IPS DF 4.7 (cell line): ENCODE results near the gene C9orf72.
A peak's percentile ranks its signal among the peaks of the same experiment; 100 is the strongest.

Experiments
- DNase-seq: peaks from one replicate; pipeline ENCODE4 v3.0.0-alpha.2; 2013; ENCODE audit warnings: low spot score; ENCODE audit errors: extremely low read depth

C9orf72 gene

DNA sequence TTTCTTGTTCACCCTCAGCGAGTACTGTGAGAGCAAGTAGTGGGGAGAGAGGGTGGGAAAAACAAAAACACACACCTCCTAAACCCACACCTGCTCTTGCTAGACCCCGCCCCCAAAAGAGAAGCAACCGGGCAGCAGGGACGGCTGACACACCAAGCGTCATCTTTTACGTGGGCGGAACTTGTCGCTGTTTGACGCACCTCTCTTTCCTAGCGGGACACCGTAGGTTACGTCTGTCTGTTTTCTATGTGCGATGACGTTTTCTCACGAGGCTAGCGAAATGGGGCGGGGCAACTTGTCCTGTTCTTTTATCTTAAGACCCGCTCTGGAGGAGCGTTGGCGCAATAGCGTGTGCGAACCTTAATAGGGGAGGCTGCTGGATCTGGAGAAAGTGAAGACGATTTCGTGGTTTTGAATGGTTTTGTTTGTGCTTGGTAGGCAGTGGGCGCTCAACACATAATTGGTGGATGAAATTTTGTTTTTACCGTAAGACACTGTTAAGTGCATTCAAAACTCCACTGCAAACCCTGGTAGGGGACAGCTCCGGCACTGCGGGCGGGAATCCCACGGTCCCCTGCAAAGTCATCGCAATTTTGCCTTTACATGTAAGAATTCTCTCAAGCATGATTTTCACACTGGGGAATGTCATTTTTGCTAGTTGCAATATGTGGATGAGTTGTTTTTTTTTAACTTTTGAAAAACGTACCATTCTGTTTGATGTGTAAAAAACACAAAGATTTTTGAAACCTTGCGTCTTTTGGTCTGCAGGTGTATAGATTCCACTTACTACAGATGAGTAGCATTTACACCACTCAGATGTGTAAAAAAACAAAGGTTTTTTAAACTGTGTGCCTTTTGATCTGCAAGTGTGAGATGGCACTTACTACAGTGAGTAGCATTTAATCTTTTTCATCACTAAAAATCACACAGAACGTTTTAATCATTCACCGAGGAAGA is 631 bp upstream of the C9orf72 start:
- DNase-seq: peak; percentile 96

DNA sequence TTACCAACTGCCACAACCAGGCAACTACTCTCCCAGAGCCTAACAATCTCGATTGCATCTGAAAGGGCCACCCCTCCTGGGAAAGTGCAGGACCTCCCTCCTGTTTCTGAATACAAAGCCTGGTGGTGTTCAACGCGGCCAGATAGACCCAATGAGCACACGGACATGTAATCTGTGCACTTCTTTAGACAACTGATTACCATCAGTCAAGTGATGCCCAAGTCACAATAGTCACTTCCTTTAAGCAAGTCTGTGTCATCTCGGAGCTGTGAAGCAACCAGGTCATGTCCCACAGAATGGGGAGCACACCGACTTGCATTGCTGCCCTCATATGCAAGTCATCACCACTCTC is 739 bp downstream of the C9orf72 start:
- DNase-seq: no peak

DNA sequence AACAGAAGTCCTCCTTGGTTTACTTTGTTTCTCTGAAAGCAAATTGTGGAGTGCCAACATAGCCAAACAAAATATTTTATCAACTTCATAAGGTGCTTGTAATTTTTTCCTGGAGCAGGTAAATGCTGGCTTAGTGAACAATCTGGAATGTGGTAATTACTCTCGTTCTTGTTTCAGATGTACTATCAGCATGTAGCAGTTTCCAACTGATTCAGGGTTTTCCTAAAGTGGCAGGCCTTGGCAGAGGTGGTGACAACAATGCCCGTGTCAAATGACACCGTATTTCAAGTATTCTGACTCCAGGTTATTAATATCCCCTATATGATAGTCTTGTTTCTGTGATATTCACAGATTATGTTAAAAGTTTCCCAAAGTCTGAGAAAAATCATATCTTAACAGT is 1.2 kb downstream of the C9orf72 start:
- no peak for DNase-seq

DNA sequence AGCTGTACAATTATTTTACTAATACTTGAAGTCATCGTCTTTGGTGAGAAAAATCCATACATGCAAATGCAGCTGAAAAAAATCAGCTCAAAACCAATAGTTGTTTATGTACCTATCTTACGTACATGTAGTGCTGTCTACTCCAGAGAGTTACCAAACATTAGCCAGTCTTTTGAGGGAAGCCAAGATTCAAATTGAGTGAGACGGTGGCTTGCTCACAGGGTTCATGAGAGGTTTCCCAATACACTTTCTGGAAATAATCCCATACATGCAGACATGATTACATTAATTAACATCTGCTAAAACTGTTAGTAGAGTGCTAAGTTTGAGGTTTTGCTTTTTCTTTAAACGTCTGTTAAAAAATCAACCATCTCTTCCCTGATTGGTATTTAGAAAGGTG is 2.3 kb downstream of the C9orf72 start:
- no peak for DNase-seq

DNA sequence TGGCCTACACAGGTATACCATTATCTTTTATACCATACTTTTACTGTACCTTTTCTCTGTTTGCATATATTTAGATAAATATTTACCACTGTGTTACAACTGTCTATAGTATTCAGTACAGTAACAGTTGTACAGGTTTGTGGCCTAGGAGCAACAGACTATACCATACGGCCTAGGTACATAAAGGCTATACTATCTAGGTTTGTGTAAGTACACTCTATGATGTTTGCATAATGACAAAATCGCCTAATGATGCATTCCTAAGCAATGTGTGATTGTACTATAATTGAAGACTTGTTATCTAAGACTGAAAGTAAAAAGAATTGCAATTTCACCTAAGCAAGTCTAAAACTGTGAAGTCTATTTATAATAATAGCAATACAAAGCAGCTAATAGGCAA is 3.9 kb downstream of the C9orf72 start:
- DNase-seq: no peak

DNA sequence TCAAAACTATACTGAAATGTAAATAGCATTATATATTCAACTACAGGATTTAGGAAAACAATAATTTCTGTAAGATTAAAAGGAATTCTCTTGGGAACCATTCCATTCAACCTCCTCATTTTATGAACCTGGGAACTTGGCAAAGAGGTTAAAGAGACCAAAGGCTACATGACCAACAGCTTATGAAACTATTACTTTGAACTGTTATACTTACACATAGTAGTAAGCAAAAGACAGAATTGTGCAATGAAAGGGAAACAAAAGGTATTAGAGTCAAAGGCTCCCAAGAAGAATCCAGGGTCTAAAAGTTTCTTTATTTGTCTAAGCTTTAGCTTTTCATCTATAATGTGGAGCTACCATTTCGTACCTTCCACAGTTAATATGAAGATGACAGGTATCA is 7.2 kb downstream of the C9orf72 start:
- no peak for DNase-seq

DNA sequence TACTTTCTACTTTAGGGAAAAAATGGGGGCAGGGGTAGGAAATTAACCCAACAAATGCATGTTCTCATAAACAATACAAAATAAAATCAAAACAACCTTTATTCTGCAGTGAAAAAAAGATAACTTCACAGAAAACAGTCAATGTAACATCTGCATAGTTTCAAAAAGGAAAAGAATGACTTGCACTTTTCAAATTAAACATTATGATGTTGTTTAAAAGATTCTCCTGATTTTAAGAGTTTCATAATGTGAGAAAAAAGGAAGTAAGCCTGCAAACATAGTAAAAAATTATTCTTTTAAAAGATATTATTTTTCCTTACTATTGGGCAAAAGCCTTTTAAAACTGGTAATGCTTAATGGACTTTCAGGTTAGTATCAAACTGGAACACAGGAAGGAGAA is 7.6 kb downstream of the C9orf72 start:
- DNase-seq: no peak

DNA sequence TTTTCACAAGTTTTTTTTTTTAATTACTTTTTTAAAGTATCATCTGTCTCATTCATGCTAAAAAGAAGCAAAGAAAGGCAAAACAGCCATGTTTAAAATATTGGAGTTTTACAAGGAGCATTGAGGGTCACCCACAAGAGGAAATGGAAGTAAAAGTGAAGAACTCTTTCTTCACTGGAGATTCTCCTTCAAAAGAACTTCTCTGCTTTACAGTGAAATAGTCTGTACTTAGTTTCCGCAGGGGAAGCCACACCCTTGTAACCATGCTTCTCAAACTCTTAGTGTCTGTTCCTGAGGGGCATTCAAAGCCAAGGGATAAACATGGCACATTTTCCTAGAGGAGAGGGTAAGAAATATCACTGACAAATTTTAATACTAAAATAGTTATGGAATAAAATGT is 8.6 kb downstream of the C9orf72 start:
- no peak for DNase-seq

DNA sequence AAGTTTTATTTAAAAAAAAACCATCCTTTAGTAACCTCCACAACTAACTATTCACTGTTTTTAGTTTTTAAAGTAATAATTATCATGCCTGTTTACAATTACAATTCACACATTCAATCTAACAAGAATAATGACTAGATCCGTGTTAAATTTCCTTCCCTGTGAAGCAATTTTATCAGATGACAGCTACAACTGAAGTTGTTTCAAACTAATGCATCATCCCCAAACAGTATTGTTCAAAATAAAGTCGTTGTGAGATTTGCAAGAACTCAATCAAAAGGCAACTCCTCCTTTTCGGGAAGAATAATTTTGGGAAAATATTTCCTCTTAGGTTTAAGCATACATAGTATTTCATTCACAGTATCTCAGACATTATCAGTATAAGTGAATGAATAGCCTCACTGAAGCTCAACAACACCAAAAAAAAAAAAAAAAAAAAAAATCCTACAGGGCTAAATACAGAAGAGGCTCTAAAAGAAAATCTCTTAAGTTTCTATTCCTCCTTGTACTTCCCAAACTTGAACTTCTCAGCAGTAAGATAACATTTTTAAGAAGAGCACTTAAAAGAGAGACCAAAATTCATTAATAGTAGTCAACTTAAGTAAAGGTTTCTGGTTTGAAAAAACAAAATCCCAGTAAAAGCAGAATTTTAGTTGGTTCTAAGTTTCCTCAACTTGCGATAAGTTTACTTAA is 9.4 kb downstream of the C9orf72 start:
- no peak for DNase-seq

DNA sequence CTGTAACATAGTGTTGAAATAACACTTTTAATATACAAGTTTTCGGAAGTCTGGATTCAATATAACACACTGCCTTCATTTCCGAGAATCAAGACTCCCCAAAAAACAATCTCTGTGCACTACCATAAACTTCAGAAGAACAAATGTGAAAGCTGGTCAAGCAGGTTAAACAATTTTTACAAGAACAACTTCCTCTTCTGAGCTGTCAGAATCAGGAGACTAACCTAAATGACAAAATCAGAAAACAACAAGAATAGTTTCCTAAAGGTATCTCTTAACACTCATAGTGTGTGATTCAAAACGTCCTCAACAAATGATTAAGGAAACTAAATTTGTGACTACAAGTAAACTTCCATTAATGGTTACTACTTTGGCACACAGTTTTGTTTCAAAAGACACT is 11.6 kb downstream of the C9orf72 start:
- DNase-seq: no peak

DNA sequence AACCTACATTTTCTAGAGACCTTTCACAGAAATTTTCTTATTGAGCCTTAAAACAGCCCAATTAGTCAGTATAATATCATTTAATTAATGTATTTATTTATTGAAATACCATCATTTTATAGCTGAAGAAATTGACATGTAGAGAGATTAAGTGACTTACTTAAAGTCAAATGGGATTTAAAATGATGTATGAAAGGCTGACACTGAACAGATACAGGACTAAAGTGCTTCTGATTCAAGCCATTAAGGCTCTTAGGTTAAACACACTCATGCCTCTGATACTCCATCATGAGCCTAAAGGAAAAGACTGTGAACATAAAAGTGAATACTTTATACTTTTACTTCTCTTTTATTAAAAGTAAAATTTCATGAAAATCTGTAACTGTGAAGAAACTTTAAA is 12.8 kb downstream of the C9orf72 start:
- no peak for DNase-seq

DNA sequence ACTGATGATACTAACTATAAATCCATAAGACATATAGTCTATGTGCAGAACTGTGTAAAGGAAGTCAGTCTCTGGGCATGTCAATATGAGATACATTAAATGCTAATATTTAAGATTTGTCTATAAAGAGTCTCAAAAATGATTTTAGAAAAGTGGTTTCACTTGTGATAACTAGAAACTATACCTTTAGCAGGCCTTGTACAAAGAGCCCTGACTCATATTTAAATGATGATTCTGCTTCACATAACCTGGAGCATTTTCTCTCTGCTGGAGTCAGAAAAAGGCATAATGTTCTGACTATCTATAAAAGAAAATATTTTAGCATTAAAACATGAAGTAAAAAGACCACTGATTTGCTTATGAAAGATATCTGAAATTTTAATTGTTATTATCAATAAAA is 15.0 kb downstream of the C9orf72 start:
- DNase-seq: no peak

DNA sequence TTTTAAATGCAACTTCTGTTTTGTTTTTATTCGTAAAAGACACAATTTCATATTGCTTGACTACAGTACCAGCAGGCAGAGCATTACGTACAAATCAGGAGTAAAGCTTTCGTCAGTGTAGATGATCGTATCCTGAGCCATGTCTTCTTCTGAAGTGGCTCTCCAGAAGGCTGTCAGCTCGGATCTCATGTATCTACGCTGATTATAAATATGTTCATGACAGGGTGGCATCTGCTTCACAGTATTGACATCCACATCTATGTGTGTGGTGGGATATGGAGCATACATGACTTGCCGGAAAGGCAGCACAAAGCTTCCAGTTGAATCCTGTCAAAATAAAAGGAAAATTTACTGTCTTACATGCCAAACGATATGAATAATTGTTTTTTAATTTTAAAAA is 16.8 kb downstream of the C9orf72 start:
- no peak for DNase-seq

DNA sequence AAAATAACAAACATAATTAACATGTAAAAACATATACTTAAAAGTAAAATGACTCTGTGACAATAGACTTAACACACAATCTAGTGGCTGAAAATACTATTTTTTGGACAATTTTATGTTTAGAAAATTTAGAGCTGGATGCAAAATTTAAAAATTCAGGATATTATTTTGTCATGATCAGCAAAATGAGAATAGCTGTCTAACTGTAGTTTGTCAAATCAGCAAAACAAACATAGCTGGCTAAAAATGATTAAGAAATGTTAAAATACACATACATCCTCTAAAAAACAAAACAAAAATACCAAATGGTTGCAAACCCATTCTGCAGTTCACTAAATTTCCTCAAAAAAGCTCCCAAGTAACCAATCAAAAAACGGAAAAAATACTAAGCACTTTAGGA is 18.6 kb downstream of the C9orf72 start:
- DNase-seq: no peak

DNA sequence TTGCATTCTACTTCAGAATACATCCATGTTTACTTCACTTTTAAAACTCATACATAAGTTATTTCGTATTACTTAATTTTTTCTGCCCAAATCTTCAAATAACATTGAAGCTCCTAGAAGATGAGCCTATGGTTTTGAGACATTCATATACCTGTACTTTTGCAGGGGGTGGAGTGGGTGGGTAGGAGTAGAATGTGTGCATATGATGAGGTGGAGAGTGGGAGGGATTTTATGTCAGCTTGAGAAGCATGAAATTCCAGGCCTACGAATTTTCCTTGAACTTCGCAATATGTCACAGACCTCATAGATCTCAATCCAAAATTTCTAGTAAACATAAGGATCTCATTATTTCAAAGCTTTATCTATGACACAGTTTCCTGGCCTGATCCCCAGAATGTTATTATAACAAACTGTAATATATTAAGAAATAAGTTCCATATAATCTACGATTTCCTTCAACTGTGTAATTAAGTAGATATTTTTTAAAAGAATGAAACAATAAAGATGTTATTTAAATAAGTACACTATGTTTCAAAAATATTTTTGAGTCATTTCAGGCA is 24.0 kb downstream of the C9orf72 start:
- no peak for DNase-seq

DNA sequence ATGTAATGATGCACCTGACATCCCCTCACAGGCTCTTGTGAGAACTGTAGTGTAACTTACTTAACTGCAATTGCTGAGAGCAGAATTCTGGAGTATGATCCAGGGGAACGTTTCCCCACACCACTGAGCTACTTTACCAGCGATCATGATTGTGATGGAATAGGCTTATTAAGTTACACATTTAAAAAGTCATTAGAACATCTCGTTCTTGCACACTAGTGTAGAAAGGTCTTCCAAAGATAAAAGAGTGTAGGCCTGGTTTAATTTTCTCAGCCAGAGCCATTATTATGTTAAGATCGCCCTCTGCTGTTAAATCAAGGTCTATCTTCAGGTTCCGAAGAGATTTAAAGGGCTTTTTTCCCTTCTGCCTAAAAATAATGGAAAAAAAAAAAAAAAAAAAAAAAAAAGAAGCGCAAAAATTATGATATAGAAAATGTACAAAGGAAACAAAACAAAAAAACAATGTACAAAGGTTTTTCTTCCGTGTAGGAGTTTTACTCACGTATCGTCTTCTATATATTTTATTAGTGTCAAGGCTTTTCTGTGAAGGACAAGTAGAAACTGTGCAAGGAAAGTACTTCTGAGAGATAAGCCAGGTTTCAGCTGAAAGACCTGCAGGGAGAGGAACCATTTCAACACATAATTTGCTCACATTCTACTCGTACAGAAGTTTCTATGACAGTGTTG is 25.1 kb downstream of the C9orf72 start:
- DNase-seq: no peak

DNA sequence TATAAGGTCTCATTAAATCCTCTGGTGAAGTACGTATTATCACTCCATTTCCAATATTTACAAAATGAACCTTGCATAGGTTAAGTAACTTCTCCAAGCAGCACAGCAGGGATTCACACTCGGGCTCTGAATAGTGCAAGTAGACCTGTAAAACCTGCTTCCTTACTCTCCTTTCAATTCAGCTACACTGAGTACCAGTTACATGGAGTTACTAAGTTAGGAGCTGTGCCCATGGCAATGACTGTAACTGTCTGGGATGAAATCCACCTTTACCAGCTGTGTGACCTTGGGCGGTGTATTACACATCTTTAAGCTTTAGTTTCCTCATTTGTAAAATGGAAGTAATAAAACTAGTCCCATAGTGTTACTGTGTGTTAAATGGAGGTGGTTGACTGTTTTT is 27.8 kb downstream of the C9orf72 start:
- DNase-seq: no peak

DNA sequence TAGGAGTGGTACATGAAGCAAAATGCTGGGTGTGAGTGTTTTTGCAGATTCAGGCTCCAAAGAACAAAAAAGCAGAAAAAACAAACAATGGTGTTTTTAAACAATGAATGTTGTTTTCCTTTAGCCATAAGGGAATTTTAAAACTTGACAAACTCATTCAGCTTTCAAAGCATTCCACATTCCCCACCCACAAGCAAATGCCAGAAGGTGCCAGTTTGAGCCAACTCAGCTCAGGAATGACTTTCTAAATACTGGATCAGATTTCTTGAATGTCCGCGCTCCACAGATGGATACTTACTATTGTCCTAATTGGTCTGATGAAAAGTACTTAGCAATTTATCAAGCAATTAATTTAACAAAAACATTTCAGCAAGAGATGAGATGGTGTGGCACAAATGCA is 30.8 kb downstream of the C9orf72 start:
- DNase-seq: no peak

DNA sequence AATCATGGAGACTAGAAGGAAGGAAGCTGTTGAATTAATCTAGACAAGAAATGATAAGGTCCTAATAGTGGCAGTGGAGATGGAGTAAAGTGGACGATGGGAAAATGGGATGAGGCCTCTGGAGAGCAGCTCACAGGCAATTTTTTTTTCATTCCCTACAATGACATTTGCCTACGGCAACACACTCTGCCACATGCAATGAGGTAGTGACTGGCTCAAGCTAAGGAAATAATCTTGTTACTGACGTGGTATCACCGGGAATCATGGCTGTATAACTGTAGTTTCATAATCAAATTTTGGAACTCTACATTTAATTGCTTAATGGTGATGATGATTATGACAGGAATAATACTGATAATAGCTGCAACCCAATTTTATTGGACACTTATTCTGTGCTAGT is 31.5 kb downstream of the C9orf72 start:
- DNase-seq: no peak

DNA sequence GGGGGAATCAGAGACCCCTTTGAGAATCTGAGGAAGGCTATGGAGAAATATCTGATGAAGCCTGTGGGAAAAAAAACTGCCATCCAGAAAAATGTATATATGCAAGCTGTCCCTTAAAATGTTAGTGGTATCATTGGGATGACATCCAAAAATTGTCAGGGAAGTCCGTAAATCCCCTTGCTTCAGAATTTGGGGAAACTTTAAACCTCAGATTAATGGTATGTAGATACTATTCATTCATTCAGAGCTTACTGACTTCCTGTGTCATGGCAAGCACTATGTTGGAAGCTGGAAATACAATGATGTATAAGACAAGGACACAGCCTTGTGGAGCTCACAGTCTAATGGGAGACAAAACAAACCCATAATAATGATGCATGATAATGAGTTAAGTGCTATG is 32.8 kb downstream of the C9orf72 start:
- DNase-seq: no peak

DNA sequence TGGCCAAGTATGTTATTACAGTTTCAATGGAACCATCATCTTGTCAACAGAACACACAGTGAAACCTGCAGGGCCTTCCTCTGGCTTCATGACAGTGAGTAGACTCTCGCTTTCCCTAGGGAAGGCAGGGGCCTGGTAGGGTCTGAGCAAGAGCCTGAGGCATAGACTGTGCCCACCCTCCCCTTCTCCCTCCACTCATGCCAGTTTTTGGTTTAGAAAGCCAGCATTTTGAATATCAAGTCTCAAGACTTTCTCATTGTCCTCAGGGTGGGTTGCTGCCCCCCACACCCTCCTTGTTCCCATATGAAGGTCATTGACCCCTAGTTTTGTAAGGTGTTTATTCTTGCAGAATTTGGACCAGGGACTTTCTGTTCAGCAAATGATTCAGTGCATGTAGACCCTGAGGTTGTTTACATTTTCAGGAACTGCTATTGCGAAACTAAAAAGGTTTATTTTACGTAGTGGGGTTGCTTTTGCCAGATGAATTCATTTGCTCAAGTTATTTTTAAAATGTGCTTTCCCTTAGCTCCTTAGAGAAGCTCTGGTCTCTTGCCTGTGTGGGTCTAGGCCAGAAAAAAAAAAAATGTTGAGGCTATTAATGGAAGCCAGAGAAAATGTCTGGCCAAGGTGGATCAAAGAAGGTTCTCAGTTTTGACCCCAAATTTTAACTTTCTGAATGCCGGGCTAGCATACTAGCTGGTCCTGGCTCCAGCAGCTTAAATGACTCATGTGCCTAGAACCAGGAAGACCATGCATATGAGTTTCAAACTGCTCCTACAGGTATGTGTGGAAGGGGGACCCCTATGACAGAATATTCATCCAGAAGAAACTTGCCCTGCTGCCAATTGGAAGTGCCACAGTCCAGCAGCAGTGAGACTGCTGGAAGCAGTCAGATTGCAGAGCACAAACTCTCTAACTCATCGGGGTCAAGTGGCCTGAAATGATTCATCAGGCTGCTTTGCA is 33.5 kb downstream of the C9orf72 start:
- no peak for DNase-seq
